ENCODE results near the gene C20orf204.

C20orf204 gene

GRCh38 chr20:64070244-64070993 is 34.4 kb downstream of the C20orf204 start:
- no peaks in the 10 kb centered on the region for H3K27me3 ChIP-seq (replicated peaks; ENCODE audit: insufficient read depth, low read length)
- no peak overlapping the region for H3K4me2 ChIP-seq (ENCODE audit: low read depth, low read length)
- H3K9ac ChIP-seq (ENCODE audit: low read length): no peak overlapping the region
- no peaks in the 10 kb centered on the region for H3K9me3 ChIP-seq (replicated peaks; ENCODE audit: insufficient read depth, low read length)
- peaks cover 16% of the 10 kb centered on the region for H3K4me1 ChIP-seq (ENCODE audit: low read length)
- no peaks in the 10 kb centered on the region for H3K9me2 ChIP-seq (replicated peaks; ENCODE audit: insufficient read depth, low read length)
- no peaks in the 10 kb centered on the region for H4K20me1 ChIP-seq (ENCODE audit: insufficient read depth, low read length)
- no peak for TF ChIP-seq EZH2 (optimal IDR thresholded peaks at IDR 0.05; ENCODE audit: low read depth, low read length)
- no peak for TF ChIP-seq CTCF (IDR thresholded peaks at IDR 0.05; ENCODE audit: low read length)
- TF ChIP-seq EZH2phosphoT487 (IDR thresholded peaks at IDR 0.05; ENCODE audit: low read length): no peak
- no peak overlapping the region for H3K4me3 ChIP-seq (ENCODE audit: low read length)
- peaks cover 11% of the 10 kb centered on the region for H3F3A ChIP-seq (ENCODE audit: insufficient read depth, low read length)
- H3K79me2 ChIP-seq (ENCODE audit: low read length): no peaks in the 10 kb centered on the region
- H3K27ac ChIP-seq (ENCODE audit: low read length): no peak overlapping the region
- H2AFZ ChIP-seq (ENCODE audit: low read length): no peak overlapping the region
- H3K36me3 ChIP-seq (replicated peaks; ENCODE audit: insufficient read depth, low read length): no peaks in the 10 kb centered on the region
- no peak for DNase-seq

GRCh38 chr20:64071341-64072332 is 35.7 kb downstream of the C20orf204 start:
- no peaks in the 10 kb centered on the region for H3K79me2 ChIP-seq (ENCODE audit: low read length)
- no peak overlapping the region for H3K9ac ChIP-seq (ENCODE audit: low read length)
- no peaks in the 10 kb centered on the region for H3K27me3 ChIP-seq (replicated peaks; ENCODE audit: insufficient read depth, low read length)
- TF ChIP-seq CTCF (IDR thresholded peaks at IDR 0.05; ENCODE audit: low read length): no peak
- TF ChIP-seq EZH2 (optimal IDR thresholded peaks at IDR 0.05; ENCODE audit: low read depth, low read length): no peak
- no peak for TF ChIP-seq EZH2phosphoT487 (IDR thresholded peaks at IDR 0.05; ENCODE audit: low read length)
- H2AFZ ChIP-seq (ENCODE audit: low read length): no peak overlapping the region
- H3K36me3 ChIP-seq (replicated peaks; ENCODE audit: insufficient read depth, low read length): no peaks in the 10 kb centered on the region
- no peaks in the 10 kb centered on the region; the same call in 1 of the 2 replicates for H3F3A ChIP-seq (ENCODE audit: insufficient read depth, low read length)
- H4K20me1 ChIP-seq (ENCODE audit: insufficient read depth, low read length): no peaks in the 10 kb centered on the region
- H3K4me2 ChIP-seq (ENCODE audit: low read depth, low read length): no peak overlapping the region
- H3K9me2 ChIP-seq (replicated peaks; ENCODE audit: insufficient read depth, low read length): no peaks in the 10 kb centered on the region
- no peak overlapping the region for H3K4me3 ChIP-seq (ENCODE audit: low read length)
- H3K4me1 ChIP-seq (ENCODE audit: low read length): peaks cover 6% of the 10 kb centered on the region
- DNase-seq: no peak
- no peak overlapping the region for H3K27ac ChIP-seq (ENCODE audit: low read length)
- H3K9me3 ChIP-seq (replicated peaks; ENCODE audit: insufficient read depth, low read length): no peaks in the 10 kb centered on the region

GRCh38 chr20:64072498-64073063 is 36.6 kb downstream of the C20orf204 start:
- Histone ChIP-seq H3K27me3 (replicated peaks; ENCODE audit: insufficient read depth, low read length) (no peaks in the 10 kb centered on the region), H2AFZ (ENCODE audit: low read length) (no peak overlapping the region), H3K9me2 (replicated peaks; ENCODE audit: insufficient read depth, low read length) (no peaks in the 10 kb centered on the region), H3F3A (ENCODE audit: insufficient read depth, low read length) (no peaks in the 10 kb centered on the region), H3K9me3 (replicated peaks; ENCODE audit: insufficient read depth, low read length) (no peaks in the 10 kb centered on the region), H3K4me3 (ENCODE audit: low read length) (no peak overlapping the region), H3K27ac (ENCODE audit: low read length) (no peak overlapping the region), H4K20me1 (ENCODE audit: insufficient read depth, low read length) (no peaks in the 10 kb centered on the region), H3K4me1 (ENCODE audit: low read length) (peaks cover under 1% of the 10 kb centered on the region; the same call in 1 of the 2 replicates), H3K4me2 (ENCODE audit: low read depth, low read length) (no peak overlapping the region), H3K36me3 (replicated peaks; ENCODE audit: insufficient read depth, low read length) (no peaks in the 10 kb centered on the region), H3K79me2 (ENCODE audit: low read length) (no peaks in the 10 kb centered on the region), H3K9ac (ENCODE audit: low read length) (no peak overlapping the region)
- TF ChIP-seq EZH2 (optimal IDR thresholded peaks at IDR 0.05; ENCODE audit: low read depth, low read length) (no peak), CTCF (IDR thresholded peaks at IDR 0.05; ENCODE audit: low read length) (no peak), EZH2phosphoT487 (IDR thresholded peaks at IDR 0.05; ENCODE audit: low read length) (no peak)
- no peak for DNase-seq

All from MM.1S (cell line).